ENCODE measurements around the gene CACNA1H. TPM values are rescaled to one million over a fixed set of nuclear protein-coding genes. Genes with fewer than 3 reads are reported as not detected.

Gene CACNA1H
- total RNA-seq, 1 donor from 2014 or later, result 0.02 TPM

- ChIA-PET CTCF (no interaction called here), POLR2A (no interaction called here)
- no peak overlapping the region for H3K27ac Mint-ChIP-seq
- intact Hi-C loops (cut with micrococcal nuclease), result no loop called here
- H3K9me3 Mint-ChIP-seq, result no peaks in the 10 kb centered on the region
- DNase-seq (no peak), ATAC-seq (ENCODE audit: low read depth) (peak; percentile 31)
- H3K27me3 Mint-ChIP-seq, result no peaks in the 10 kb centered on the region
- H3K4me3 Mint-ChIP-seq, result no peak overlapping the region
- no peak for TF ChIP-seq CTCF (IDR thresholded peaks at IDR 0.05)
- H3K36me3 Mint-ChIP-seq (ENCODE audit: low read depth), result no peaks in the 10 kb centered on the region
- H3K4me1 Mint-ChIP-seq, result no peaks in the 10 kb centered on the region
Observed at GRCh38 chr16:1119766-1120576, 32.9 kb upstream of the CACNA1H start.

- TF ChIP-seq CTCF (IDR thresholded peaks at IDR 0.05), result no peak
- Mint-ChIP-seq H3K4me1 (no peaks in the 10 kb centered on the region), H3K36me3 (ENCODE audit: low read depth) (no peaks in the 10 kb centered on the region), H3K27ac (no peak overlapping the region), H3K27me3 (no peaks in the 10 kb centered on the region), H3K9me3 (no peaks in the 10 kb centered on the region), H3K4me3 (no peak overlapping the region)
- DNase-seq, result no peak
- POLR2A ChIA-PET, result no interaction called here
- CTCF ChIA-PET, result no interaction called here
- no peak for ATAC-seq (ENCODE audit: low read depth)
- intact Hi-C loops (cut with micrococcal nuclease), result no loop called here
Observed at GRCh38 chr16:1120577-1120941, 32.3 kb upstream of the CACNA1H start.

- Mint-ChIP-seq H3K4me1 (no peaks in the 10 kb centered on the region), H3K36me3 (ENCODE audit: low read depth) (no peaks in the 10 kb centered on the region), H3K9me3 (no peaks in the 10 kb centered on the region), H3K27ac (no peak overlapping the region), H3K4me3 (no peak overlapping the region), H3K27me3 (no peaks in the 10 kb centered on the region)
- no peak for TF ChIP-seq CTCF (IDR thresholded peaks at IDR 0.05)
- ATAC-seq (ENCODE audit: low read depth) (no peak), DNase-seq (no peak)
- ChIA-PET CTCF (no interaction called here), POLR2A (no interaction called here)
- intact Hi-C loops (cut with micrococcal nuclease), result no loop called here
Observed at GRCh38 chr16:1121009-1121408, 31.9 kb upstream of the CACNA1H start.

- DNase-seq, result no peak
- TF ChIP-seq CTCF (IDR thresholded peaks at IDR 0.05), result no peak
- no peak for ATAC-seq (ENCODE audit: low read depth)
- POLR2A ChIA-PET, result no interaction called here
- no peaks in the 10 kb centered on the region for H3K36me3 Mint-ChIP-seq (ENCODE audit: low read depth)
- no peaks in the 10 kb centered on the region for H3K4me1 Mint-ChIP-seq
- CTCF ChIA-PET, result no interaction called here
- H3K4me3 Mint-ChIP-seq, result no peak overlapping the region
- H3K9me3 Mint-ChIP-seq, result no peaks in the 10 kb centered on the region
- H3K27me3 Mint-ChIP-seq, result no peaks in the 10 kb centered on the region
- no peak overlapping the region for H3K27ac Mint-ChIP-seq
- intact Hi-C loops (cut with micrococcal nuclease), result no loop called here
Observed at GRCh38 chr16:1121601-1122397, 31.1 kb upstream of the CACNA1H start.

GRCh38 chr16:1122398-1122765, 30.5 kb upstream of the CACNA1H start:
- Mint-ChIP-seq H3K4me3 (no peak overlapping the region), H3K27ac (no peak overlapping the region), H3K4me1 (no peaks in the 10 kb centered on the region), H3K9me3 (no peaks in the 10 kb centered on the region), H3K27me3 (no peaks in the 10 kb centered on the region), H3K36me3 (ENCODE audit: low read depth) (no peaks in the 10 kb centered on the region)
- CTCF ChIA-PET, result no interaction called here
- POLR2A ChIA-PET, result no interaction called here
- no peak for ATAC-seq (ENCODE audit: low read depth)
- intact Hi-C loops (cut with micrococcal nuclease), result no loop called here
- DNase-seq, result no peak
- no peak for TF ChIP-seq CTCF (IDR thresholded peaks at IDR 0.05)
